Colonic mucosa (tissue), 4 donors: ENCODE measurements around the gene CACYBP. TPM values are rescaled to one million over a fixed set of nuclear protein-coding genes. Genes with fewer than 3 reads are reported as not detected.

ENCODE experiments used
- DNase-seq: peaks from one replicate; pipeline ENCODE4 v3.0.0-alpha.2; 2020
- H3K27ac ChIP-seq: fragments of 200-600 bp; one replicate; pipeline ENCODE4 v1.8.0; 2021
- H3K27me3 ChIP-seq: fragments of 200-600 bp; one replicate; pipeline ENCODE4 v1.8.0; 2021
- H3K36me3 ChIP-seq: fragments of 200-600 bp; one replicate; pipeline ENCODE4 v1.8.0; 2021
- H3K4me1 ChIP-seq: fragments of 200-600 bp; one replicate; pipeline ENCODE4 v1.8.0; 2021; ENCODE audit warnings: mild to moderate bottlenecking
- H3K4me3 ChIP-seq: fragments of 200-600 bp; one replicate; pipeline ENCODE4 v1.8.0; 2021
- H3K9ac ChIP-seq, 2 donors: one replicate each; pipeline ENCODE4 v1.7.0; 2013; ENCODE audit warnings: control low read depth in 2 of 2, low read depth in 2 of 2, low read length in 2 of 2
- H3K9me3 ChIP-seq: fragments of 200-600 bp; one replicate; pipeline ENCODE4 v1.8.0; 2021
- intact Hi-C: fragments of 100-400 bp; cut with DNase I; formaldehyde crosslinking; loops from one replicate; pipeline ENCODE4 v1.14.1; 2022
- total RNA-seq, 2 donors: library from RNA; stranded (reverse); fragmentation: NEBNext Ultra II Directional in 1 of 2; extraction: Animal tissue kit (Norgen Biotek cat#: 25700) in 1 of 2; gene quantifications; one replicate each; pipeline ENCODE4 v1.2.1, GENCODE V29; 2021
- TF ChIP-seq, protein P1 (sequence below): fragments of 200-600 bp; IDR thresholded peaks from one replicate; pipeline ENCODE4 v1.8.0; 2022; ENCODE audit warnings: antibody characterized with exemption, mild to moderate bottlenecking
- donor health status: healthy.
- donor health status: DM: no; HTN: no; CAD: no.
- donor health status: DM: no; HTN: no; CAD: no.

The CACYBP gene
- total RNA-seq, 2 donors from 2014 or later: 66.9 to 182 TPM

DNA sequence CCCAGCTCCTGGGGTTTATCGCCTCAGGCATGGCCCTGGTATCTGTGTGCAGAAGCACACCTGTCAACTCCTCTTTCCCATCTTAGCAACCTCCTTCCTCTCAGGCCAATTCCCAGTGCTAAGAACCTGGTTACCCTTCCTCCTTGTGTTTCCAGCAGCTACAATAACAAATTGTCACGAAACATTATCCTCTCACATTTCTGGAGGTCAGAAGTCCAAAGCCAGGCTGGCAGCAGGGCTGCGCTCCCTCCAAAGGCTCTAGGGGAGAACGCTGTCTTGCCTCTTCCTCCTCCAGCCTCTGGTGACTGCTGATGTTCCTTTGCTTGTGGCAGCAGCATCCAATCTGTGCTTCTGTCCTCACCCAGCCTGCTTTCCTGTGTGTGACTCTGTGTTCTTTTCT, 34.2 kb downstream of the CACYBP start:
- intact Hi-C loops: loop anchor here (5.0 kb wide), 2 partner anchors 88 to 283 kb away; no protein-coding TSS in a partner anchor
- Histone ChIP-seq H3K4me1 (no peaks in the 10 kb centered on the region), H3K4me3 (no peak overlapping the region), H3K9me3 (no peaks in the 10 kb centered on the region), H3K36me3 (no peaks in the 10 kb centered on the region), H3K27ac (no peak overlapping the region), H3K9ac (no peak overlapping the region), H3K27me3 (no peaks in the 10 kb centered on the region)
- DNase-seq: no peak
- TF ChIP-seq, protein P1, sequence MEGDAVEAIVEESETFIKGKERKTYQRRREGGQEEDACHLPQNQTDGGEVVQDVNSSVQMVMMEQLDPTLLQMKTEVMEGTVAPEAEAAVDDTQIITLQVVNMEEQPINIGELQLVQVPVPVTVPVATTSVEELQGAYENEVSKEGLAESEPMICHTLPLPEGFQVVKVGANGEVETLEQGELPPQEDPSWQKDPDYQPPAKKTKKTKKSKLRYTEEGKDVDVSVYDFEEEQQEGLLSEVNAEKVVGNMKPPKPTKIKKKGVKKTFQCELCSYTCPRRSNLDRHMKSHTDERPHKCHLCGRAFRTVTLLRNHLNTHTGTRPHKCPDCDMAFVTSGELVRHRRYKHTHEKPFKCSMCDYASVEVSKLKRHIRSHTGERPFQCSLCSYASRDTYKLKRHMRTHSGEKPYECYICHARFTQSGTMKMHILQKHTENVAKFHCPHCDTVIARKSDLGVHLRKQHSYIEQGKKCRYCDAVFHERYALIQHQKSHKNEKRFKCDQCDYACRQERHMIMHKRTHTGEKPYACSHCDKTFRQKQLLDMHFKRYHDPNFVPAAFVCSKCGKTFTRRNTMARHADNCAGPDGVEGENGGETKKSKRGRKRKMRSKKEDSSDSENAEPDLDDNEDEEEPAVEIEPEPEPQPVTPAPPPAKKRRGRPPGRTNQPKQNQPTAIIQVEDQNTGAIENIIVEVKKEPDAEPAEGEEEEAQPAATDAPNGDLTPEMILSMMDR: no peak

DNA sequence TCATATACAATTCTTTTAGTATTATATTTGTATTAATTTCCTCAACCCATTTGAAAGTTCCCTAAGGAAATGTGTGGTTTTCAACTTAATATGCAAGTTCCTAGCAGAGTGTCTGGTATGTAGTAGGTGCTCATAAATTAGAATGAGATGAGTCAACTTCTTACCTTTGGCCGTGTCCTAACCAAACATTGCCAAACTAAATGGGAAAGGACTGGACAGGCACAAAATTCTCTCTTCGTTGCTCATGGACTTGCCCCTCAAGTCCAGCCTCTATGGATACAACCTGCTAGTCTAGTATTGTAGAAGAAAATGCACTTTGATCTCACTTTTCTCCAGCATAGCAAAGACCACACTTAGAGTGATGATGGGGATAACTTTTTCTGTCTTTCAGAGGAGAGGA, 35.0 kb downstream of the CACYBP start:
- Histone ChIP-seq H3K9ac (no peak overlapping the region), H3K36me3 (no peaks in the 10 kb centered on the region), H3K27ac (no peak overlapping the region), H3K27me3 (no peaks in the 10 kb centered on the region), H3K9me3 (no peaks in the 10 kb centered on the region), H3K4me1 (no peaks in the 10 kb centered on the region), H3K4me3 (no peak overlapping the region)
- intact Hi-C loops: loop anchor here (5.0 kb wide), 2 partner anchors 88 to 283 kb away; no protein-coding TSS in a partner anchor
- TF ChIP-seq, protein P1: no peak
- no peak for DNase-seq

DNA sequence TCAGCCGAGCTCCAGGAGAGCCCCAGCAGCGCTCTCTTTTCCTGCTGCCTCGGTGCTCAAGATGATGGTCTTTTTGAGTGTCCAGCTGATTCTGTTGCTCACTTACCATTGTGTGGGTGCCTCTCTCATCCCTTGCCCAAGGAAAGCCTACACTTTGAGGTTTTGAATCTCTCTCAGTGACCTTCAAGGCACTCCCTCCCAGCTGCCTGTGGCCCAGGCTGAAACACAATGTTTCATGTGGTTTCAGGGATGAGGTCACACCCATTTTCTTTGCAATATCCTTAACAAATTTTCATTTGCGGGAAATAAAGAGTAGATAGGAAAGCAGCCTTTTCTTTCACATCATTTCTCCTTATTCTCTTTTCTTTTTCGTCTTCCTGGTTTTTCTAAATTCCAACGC, 36.1 kb downstream of the CACYBP start:
- TF ChIP-seq, protein P1: no peak
- Histone ChIP-seq H3K27me3 (no peaks in the 10 kb centered on the region), H3K36me3 (no peaks in the 10 kb centered on the region), H3K9ac (no peak overlapping the region), H3K9me3 (no peaks in the 10 kb centered on the region), H3K4me3 (no peak overlapping the region), H3K4me1 (no peaks in the 10 kb centered on the region), H3K27ac (no peak overlapping the region)
- intact Hi-C loops: no loop called here
- DNase-seq: no peak

DNA sequence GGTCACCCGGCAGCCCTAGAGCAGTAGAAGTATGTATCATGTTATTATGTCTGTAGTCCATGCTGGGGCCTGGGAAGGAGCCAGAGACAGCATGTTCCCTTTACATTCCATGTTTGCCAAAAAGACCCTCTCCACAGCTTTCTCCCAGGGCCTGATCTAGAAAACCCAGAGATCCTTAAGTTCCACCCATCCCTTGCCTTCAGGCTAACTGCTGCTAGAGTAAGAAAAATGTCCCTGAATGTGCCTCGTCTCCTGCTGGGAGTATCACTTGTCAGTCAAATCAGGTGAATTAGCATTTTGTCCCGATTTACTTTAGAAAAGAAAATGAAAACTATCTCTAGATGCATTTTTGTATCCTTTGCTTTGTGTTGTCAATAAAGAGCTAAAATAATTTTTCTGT, 36.7 kb downstream of the CACYBP start:
- DNase-seq: no peak
- no peak overlapping the region for H3K4me3 ChIP-seq
- H3K27me3 ChIP-seq: no peaks in the 10 kb centered on the region
- H3K9me3 ChIP-seq: no peaks in the 10 kb centered on the region
- H3K9ac ChIP-seq: no peak overlapping the region
- H3K4me1 ChIP-seq: no peaks in the 10 kb centered on the region
- intact Hi-C loops: no loop called here
- TF ChIP-seq, protein P1: no peak
- no peak overlapping the region for H3K27ac ChIP-seq
- H3K36me3 ChIP-seq: no peaks in the 10 kb centered on the region

DNA sequence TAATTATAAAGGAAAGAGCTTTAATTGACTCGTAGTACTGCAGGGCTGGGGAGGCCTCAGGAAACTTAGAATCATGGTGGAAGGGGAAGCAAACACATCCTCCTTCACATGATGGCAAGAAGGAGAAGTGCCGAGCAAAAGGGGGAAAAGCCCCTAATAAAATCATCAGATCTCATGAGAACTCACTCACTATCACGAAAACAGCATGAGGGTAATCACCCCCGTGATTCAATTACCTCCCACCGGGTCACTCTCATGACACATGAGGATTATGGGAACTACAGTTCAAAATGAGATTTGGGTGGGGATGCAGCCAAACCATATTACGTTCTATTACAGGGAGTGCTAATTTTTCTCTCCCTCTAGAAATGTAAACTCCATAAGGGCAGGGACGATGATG, 37.7 kb downstream of the CACYBP start:
- H3K4me1 ChIP-seq: no peaks in the 10 kb centered on the region
- no peaks in the 10 kb centered on the region for H3K9me3 ChIP-seq
- H3K27me3 ChIP-seq: no peaks in the 10 kb centered on the region
- no peak for DNase-seq
- no peak overlapping the region for H3K27ac ChIP-seq
- no peaks in the 10 kb centered on the region for H3K36me3 ChIP-seq
- intact Hi-C loops: no loop called here
- no peak overlapping the region for H3K9ac ChIP-seq
- no peak overlapping the region for H3K4me3 ChIP-seq
- TF ChIP-seq, protein P1: no peak
